Ascending aorta (tissue), 2 donors: ENCODE results near the gene NEBL. TPM values are rescaled to one million over a fixed set of nuclear protein-coding genes. Genes with fewer than 3 reads are reported as not detected.
A peak's percentile ranks its signal among the peaks of the same experiment; 100 is the strongest.

Experiments
- DNase-seq, 2 donors: peaks; one replicate each; pipeline ENCODE4 v3.0.0-alpha.2; 2019; ENCODE audit warnings: low spot score in 2 of 2
- H3K27ac ChIP-seq, 2 donors: fragments of 200-600 bp; sonication (generic); one replicate each; pipeline ENCODE4 v1.5.1; 2016 to 2017; ENCODE audit warnings: mild to moderate bottlenecking in 1 of 2
- H3K27me3 ChIP-seq: fragments of 200-600 bp; sonication (generic); one replicate; pipeline ENCODE4 v1.5.1; 2017
- H3K36me3 ChIP-seq, 2 donors: fragments of 200-600 bp; sonication (generic); one replicate each; pipeline ENCODE4 v1.5.1; 2016
- H3K4me1 ChIP-seq, 2 donors: fragments of 200-600 bp; sonication (generic); one replicate each; pipeline ENCODE4 v1.5.1; 2016 to 2017; ENCODE audit warnings: mild to moderate bottlenecking in 1 of 2
- H3K4me3 ChIP-seq, 2 donors: fragments of 200-600 bp; sonication (generic); one replicate each; pipeline ENCODE4 v1.5.1; 2016 to 2017; ENCODE audit warnings: mild to moderate bottlenecking in 1 of 2
- H3K9me3 ChIP-seq, 2 donors: fragments of 200-600 bp; sonication (generic); one replicate each; pipeline ENCODE4 v1.5.1; 2016
- CTCF ChIP-seq, 3 experiments: fragments of 200-600 bp in 2 of 3; fragments of 450-650 bp in 1 of 3; sonication (generic) in 2 of 3; IDR thresholded peaks; one replicate each; pipeline ENCODE4 v1.5.1; 2016 to 2019; ENCODE audit warnings: antibody characterized with exemption in 3 of 3, mild to moderate bottlenecking in 1 of 3, moderate library complexity in 1 of 3
- intact Hi-C: fragments of 100-400 bp; cut with DNase I; formaldehyde crosslinking; loops from one replicate; pipeline ENCODE4 v1.15.1; 2023
- total RNA-seq: library from RNA; depleted of rRNA; stranded (reverse); fragments of >200 nt; gene quantifications from one replicate; pipeline ENCODE4 v1.1.0, GENCODE V29; 2016

Gene NEBL
- total RNA-seq, 1 donor from 2014 or later = 0.21 TPM

GRCh38 chr10:20874261-20874660, 22.9 kb downstream of the NEBL start:
- TF ChIP-seq CTCF (IDR thresholded peaks at IDR 0.05) = no peak
- Histone ChIP-seq H3K9me3 (no peaks in the 10 kb centered on the region), H3K36me3 (no peaks in the 10 kb centered on the region), H3K27me3 (no peaks in the 10 kb centered on the region), H3K27ac (no peak overlapping the region), H3K4me1 (no peaks in the 10 kb centered on the region), H3K4me3 (no peak overlapping the region)
- intact Hi-C loops = no loop called here
- DNase-seq = no peak

- Histone ChIP-seq H3K4me1 (no peaks in the 10 kb centered on the region), H3K9me3 (no peaks in the 10 kb centered on the region), H3K36me3 (no peaks in the 10 kb centered on the region), H3K27me3 (no peaks in the 10 kb centered on the region), H3K27ac (no peak overlapping the region), H3K4me3 (no peak overlapping the region)
- TF ChIP-seq CTCF (IDR thresholded peaks at IDR 0.05) = no peak
- no peak for DNase-seq
- intact Hi-C loops = no loop called here
Observed at GRCh38 chr10:20871970-20872369, 25.1 kb downstream of the NEBL start.

- no peak for TF ChIP-seq CTCF (IDR thresholded peaks at IDR 0.05)
- H3K27me3 ChIP-seq = no peaks in the 10 kb centered on the region
- H3K27ac ChIP-seq = no peak overlapping the region
- no peaks in the 10 kb centered on the region for H3K9me3 ChIP-seq
- H3K4me1 ChIP-seq = no peaks in the 10 kb centered on the region
- intact Hi-C loops = no loop called here
- DNase-seq = no peak
- no peaks in the 10 kb centered on the region for H3K36me3 ChIP-seq
- no peak overlapping the region for H3K4me3 ChIP-seq
Observed at GRCh38 chr10:20870834-20871233, 26.3 kb downstream of the NEBL start.

- TF ChIP-seq CTCF (IDR thresholded peaks at IDR 0.05) = no peak
- Histone ChIP-seq H3K27me3 (no peaks in the 10 kb centered on the region), H3K4me1 (no peaks in the 10 kb centered on the region), H3K4me3 (no peak overlapping the region), H3K36me3 (no peaks in the 10 kb centered on the region), H3K9me3 (no peaks in the 10 kb centered on the region), H3K27ac (no peak overlapping the region)
- no peak for DNase-seq
- intact Hi-C loops = no loop called here
Observed at GRCh38 chr10:20863008-20863407, 34.1 kb downstream of the NEBL start.

DNA sequence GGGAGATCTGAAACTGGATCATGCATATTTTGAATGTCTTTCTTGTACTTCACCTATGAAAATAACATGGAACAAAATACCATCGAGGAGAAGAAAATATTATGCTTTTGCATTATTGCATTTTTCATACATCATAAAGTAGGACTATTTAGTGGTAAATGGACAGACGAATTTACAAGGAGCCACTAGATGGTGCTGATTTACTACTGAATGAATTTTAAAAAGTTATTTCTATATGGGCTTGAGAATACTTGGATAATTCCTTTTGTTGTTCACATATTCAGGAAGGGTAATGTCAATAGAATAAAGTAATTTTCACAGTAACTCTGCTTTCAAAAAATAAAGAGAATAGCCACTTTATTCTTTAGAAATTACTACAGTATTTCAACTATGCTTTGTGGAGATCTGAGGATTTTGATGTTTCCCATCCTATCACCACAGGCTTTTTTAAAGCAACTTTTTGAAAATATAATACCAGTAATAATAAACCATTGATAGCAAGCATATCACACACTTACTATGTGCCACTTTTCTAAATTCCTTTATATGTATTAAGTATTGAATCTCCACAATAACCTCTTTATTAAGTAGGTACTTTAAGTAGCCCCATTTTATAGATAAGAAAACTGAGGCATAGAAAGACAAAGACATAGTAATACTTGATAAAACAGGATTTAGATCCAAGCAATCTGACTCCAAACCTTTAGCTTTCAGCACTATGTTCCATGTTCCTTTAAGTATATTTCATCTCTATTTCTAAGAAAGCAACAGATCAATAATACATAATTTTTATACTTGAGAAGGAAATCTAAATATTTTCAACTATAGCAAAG, 38.6 kb downstream of the NEBL start:
- Histone ChIP-seq H3K27me3 (no peaks in the 10 kb centered on the region), H3K4me3 (no peak overlapping the region), H3K27ac (no peak overlapping the region), H3K4me1 (no peaks in the 10 kb centered on the region), H3K36me3 (no peaks in the 10 kb centered on the region), H3K9me3 (no peaks in the 10 kb centered on the region)
- TF ChIP-seq CTCF (IDR thresholded peaks at IDR 0.05) = peak; percentile 12 to 49 (median 22)
- DNase-seq = no peak
- intact Hi-C loops = no loop called here
